Rectal smooth muscle tissue (tissue), 1 donor: Measurements from ENCODE around the gene C1orf87.

Source experiments
- H3K27ac ChIP-seq: one replicate; pipeline ENCODE4 v1.7.0; 2013; ENCODE audit warnings: low read depth, low read length, inconsistent platforms
- H3K27me3 ChIP-seq: one replicate; pipeline ENCODE4 v1.7.0; 2013; ENCODE audit warnings: low read length; ENCODE audit not compliant: control insufficient read depth, insufficient read depth
- H3K36me3 ChIP-seq: one replicate; pipeline ENCODE4 v1.7.0; 2013; ENCODE audit warnings: low read length; ENCODE audit not compliant: control insufficient read depth, insufficient read depth
- H3K4me1 ChIP-seq: one replicate; pipeline ENCODE4 v1.7.0; 2013; ENCODE audit warnings: low read length; ENCODE audit not compliant: control insufficient read depth, insufficient read depth
- H3K4me3 ChIP-seq: one replicate; pipeline ENCODE4 v1.7.0; 2013; ENCODE audit warnings: low read length
- H3K9ac ChIP-seq: one replicate; pipeline ENCODE4 v1.7.0; 2013; ENCODE audit warnings: low read length

The C1orf87 gene

GRCh38 chr1:60052601-60053000 is 21.0 kb downstream of the C1orf87 start:
- Histone ChIP-seq H3K27ac (no peak overlapping the region), H3K9ac (no peak overlapping the region), H3K4me3 (no peak overlapping the region), H3K36me3 (no peaks in the 10 kb centered on the region), H3K4me1 (no peaks in the 10 kb centered on the region), H3K27me3 (no peaks in the 10 kb centered on the region)

GRCh38 chr1:60051191-60051590 is 22.4 kb downstream of the C1orf87 start:
- H3K9ac ChIP-seq = no peak overlapping the region
- H3K4me1 ChIP-seq = no peaks in the 10 kb centered on the region
- no peaks in the 10 kb centered on the region for H3K36me3 ChIP-seq
- no peak overlapping the region for H3K4me3 ChIP-seq
- H3K27ac ChIP-seq = no peak overlapping the region
- H3K27me3 ChIP-seq = no peaks in the 10 kb centered on the region

- Histone ChIP-seq H3K36me3 (no peaks in the 10 kb centered on the region), H3K9ac (no peak overlapping the region), H3K27me3 (no peaks in the 10 kb centered on the region), H3K27ac (no peak overlapping the region), H3K4me1 (no peaks in the 10 kb centered on the region), H3K4me3 (no peak overlapping the region)
These were observed 24.4 kb downstream of the C1orf87 start for GRCh38 chr1:60049188-60049587.

GRCh38 chr1:60044881-60045280 is 28.7 kb downstream of the C1orf87 start:
- Histone ChIP-seq H3K27ac (no peak overlapping the region), H3K36me3 (no peaks in the 10 kb centered on the region), H3K4me1 (no peaks in the 10 kb centered on the region), H3K27me3 (no peaks in the 10 kb centered on the region), H3K4me3 (no peak overlapping the region), H3K9ac (no peak overlapping the region)

GRCh38 chr1:60041783-60042182 is 31.8 kb downstream of the C1orf87 start:
- no peaks in the 10 kb centered on the region for H3K27me3 ChIP-seq
- no peaks in the 10 kb centered on the region for H3K36me3 ChIP-seq
- no peak overlapping the region for H3K9ac ChIP-seq
- H3K4me3 ChIP-seq = no peak overlapping the region
- H3K4me1 ChIP-seq = no peaks in the 10 kb centered on the region
- H3K27ac ChIP-seq = no peak overlapping the region

- H3K27ac ChIP-seq = no peak overlapping the region
- no peaks in the 10 kb centered on the region for H3K36me3 ChIP-seq
- no peaks in the 10 kb centered on the region for H3K4me1 ChIP-seq
- no peak overlapping the region for H3K4me3 ChIP-seq
- H3K27me3 ChIP-seq = no peaks in the 10 kb centered on the region
- no peak overlapping the region for H3K9ac ChIP-seq
These were observed 35.9 kb downstream of the C1orf87 start for GRCh38 chr1:60037669-60038068.

GRCh38 chr1:60036856-60037460 is 36.6 kb downstream of the C1orf87 start:
- no peaks in the 10 kb centered on the region for H3K36me3 ChIP-seq
- H3K27ac ChIP-seq = no peak overlapping the region
- no peak overlapping the region for H3K9ac ChIP-seq

GRCh38 chr1:60035921-60036320 is 37.6 kb downstream of the C1orf87 start:
- no peak overlapping the region for H3K4me3 ChIP-seq
- H3K4me1 ChIP-seq = no peaks in the 10 kb centered on the region
- no peaks in the 10 kb centered on the region for H3K27me3 ChIP-seq
- no peaks in the 10 kb centered on the region for H3K36me3 ChIP-seq
- no peak overlapping the region for H3K9ac ChIP-seq
- no peak overlapping the region for H3K27ac ChIP-seq

More at GRCh38 chr1:60036856-60037460, 36.6 kb downstream of the C1orf87 start:
- no peaks in the 10 kb centered on the region for H3K4me1 ChIP-seq
- H3K4me3 ChIP-seq = no peak overlapping the region
- H3K27me3 ChIP-seq = no peaks in the 10 kb centered on the region

GRCh38 chr1:60034999-60035398 is 38.6 kb downstream of the C1orf87 start:
- no peaks in the 10 kb centered on the region for H3K27me3 ChIP-seq
- no peak overlapping the region for H3K9ac ChIP-seq
- no peaks in the 10 kb centered on the region for H3K36me3 ChIP-seq
- H3K4me1 ChIP-seq = no peaks in the 10 kb centered on the region
- no peak overlapping the region for H3K4me3 ChIP-seq
- H3K27ac ChIP-seq = no peak overlapping the region

- Histone ChIP-seq H3K4me3 (no peak overlapping the region), H3K36me3 (no peaks in the 10 kb centered on the region), H3K27ac (no peak overlapping the region)
These were observed 40.5 kb downstream of the C1orf87 start for GRCh38 chr1:60033066-60033465.

GRCh38 chr1:60031146-60031545 is 42.4 kb downstream of the C1orf87 start:
- Histone ChIP-seq H3K27me3 (no peaks in the 10 kb centered on the region), H3K4me1 (no peaks in the 10 kb centered on the region), H3K27ac (no peak overlapping the region), H3K9ac (no peak overlapping the region), H3K4me3 (no peak overlapping the region), H3K36me3 (no peaks in the 10 kb centered on the region)

More at GRCh38 chr1:60033066-60033465, 40.5 kb downstream of the C1orf87 start:
- Histone ChIP-seq H3K4me1 (no peaks in the 10 kb centered on the region), H3K9ac (no peak overlapping the region), H3K27me3 (no peaks in the 10 kb centered on the region)

- H3K4me3 ChIP-seq = no peak overlapping the region
- H3K27ac ChIP-seq = no peak overlapping the region
- no peaks in the 10 kb centered on the region for H3K27me3 ChIP-seq
- no peaks in the 10 kb centered on the region for H3K36me3 ChIP-seq
- H3K9ac ChIP-seq = no peak overlapping the region
- no peaks in the 10 kb centered on the region for H3K4me1 ChIP-seq
These were observed 48.0 kb downstream of the C1orf87 start for GRCh38 chr1:60025552-60025951.

GRCh38 chr1:60017508-60018205 is 55.9 kb downstream of the C1orf87 start:
- Histone ChIP-seq H3K4me3 (no peak overlapping the region), H3K4me1 (no peaks in the 10 kb centered on the region), H3K9ac (no peak overlapping the region), H3K36me3 (no peaks in the 10 kb centered on the region), H3K27ac (no peak overlapping the region), H3K27me3 (no peaks in the 10 kb centered on the region)
